ENCODE results near the gene UPB1.

The UPB1 gene

DNA sequence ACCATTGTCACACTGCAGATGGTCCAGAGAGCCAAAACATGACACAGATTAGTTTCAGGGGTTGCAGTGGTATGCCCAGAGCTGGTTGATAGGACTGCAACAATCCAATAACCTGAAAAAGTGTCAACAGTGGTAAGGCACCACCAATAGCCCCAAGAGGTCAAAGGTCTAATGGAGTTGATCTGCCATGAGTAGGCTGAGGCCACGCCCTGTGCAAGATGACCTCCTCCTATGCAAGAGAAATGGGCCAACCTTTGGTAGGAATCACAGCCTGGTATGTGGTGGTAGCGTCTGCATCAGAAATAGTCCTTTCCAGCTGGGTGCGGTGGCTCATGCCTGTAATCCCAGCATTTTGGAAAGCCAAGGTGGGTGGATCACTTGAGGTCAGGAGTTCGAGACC is 40.2 kb downstream of the UPB1 start:
- no peaks in the 10 kb centered on the region for H3K36me3 ChIP-seq (ENCODE audit: control insufficient read depth, insufficient read depth, low read length)

DNA sequence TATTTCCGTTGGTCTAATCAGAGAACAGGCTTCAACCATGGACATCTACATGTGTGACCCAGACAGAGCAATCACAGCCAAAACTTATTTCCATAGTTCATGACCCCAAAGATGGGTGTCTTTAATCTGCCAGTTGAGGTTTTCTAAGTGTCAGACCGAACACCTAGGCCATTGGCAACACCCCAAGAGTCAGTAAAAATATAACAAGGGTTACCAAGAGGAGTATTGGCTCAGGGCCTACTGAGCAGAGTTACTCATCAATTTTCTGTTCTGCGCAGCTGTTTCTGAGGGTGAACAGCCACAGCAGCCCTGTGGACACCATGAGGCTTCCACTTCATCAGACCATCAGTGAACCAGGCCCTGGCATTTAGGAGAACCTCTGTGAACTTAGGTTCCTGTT is 41.0 kb downstream of the UPB1 start:
- Histone ChIP-seq H2AFZ (no peak overlapping the region), H3K27me3 (ENCODE audit: control insufficient read depth, insufficient read depth, low read length) (no peaks in the 10 kb centered on the region), H3K9ac (no peak overlapping the region), H3K36me3 (ENCODE audit: control insufficient read depth, insufficient read depth, low read length) (no peaks in the 10 kb centered on the region), H3K4me2 (ENCODE audit: low read length) (no peak overlapping the region), H3K9me3 (ENCODE audit: control insufficient read depth, low read length) (no peaks in the 10 kb centered on the region), H3K4me3 (ENCODE audit: low read depth, low read length) (no peak overlapping the region), H3K27ac (no peak overlapping the region), H3K4me1 (no peaks in the 10 kb centered on the region), H3K79me2 (no peaks in the 10 kb centered on the region)
- TF ChIP-seq, protein P1, sequence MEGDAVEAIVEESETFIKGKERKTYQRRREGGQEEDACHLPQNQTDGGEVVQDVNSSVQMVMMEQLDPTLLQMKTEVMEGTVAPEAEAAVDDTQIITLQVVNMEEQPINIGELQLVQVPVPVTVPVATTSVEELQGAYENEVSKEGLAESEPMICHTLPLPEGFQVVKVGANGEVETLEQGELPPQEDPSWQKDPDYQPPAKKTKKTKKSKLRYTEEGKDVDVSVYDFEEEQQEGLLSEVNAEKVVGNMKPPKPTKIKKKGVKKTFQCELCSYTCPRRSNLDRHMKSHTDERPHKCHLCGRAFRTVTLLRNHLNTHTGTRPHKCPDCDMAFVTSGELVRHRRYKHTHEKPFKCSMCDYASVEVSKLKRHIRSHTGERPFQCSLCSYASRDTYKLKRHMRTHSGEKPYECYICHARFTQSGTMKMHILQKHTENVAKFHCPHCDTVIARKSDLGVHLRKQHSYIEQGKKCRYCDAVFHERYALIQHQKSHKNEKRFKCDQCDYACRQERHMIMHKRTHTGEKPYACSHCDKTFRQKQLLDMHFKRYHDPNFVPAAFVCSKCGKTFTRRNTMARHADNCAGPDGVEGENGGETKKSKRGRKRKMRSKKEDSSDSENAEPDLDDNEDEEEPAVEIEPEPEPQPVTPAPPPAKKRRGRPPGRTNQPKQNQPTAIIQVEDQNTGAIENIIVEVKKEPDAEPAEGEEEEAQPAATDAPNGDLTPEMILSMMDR (IDR thresholded peaks at IDR 0.05) = no peak

More for the DNA sequence above, 40.2 kb downstream of the UPB1 start:
- H3K27me3 ChIP-seq (ENCODE audit: control insufficient read depth, insufficient read depth, low read length) = no peaks in the 10 kb centered on the region
- H3K4me1 ChIP-seq = no peaks in the 10 kb centered on the region
- H3K9me3 ChIP-seq (ENCODE audit: control insufficient read depth, low read length) = no peaks in the 10 kb centered on the region
- no peak overlapping the region for H2AFZ ChIP-seq
- H3K9ac ChIP-seq = no peak overlapping the region
- H3K4me2 ChIP-seq (ENCODE audit: low read length) = no peak overlapping the region
- no peak overlapping the region for H3K27ac ChIP-seq
- no peak overlapping the region for H3K4me3 ChIP-seq (ENCODE audit: low read depth, low read length)
- no peaks in the 10 kb centered on the region for H3K79me2 ChIP-seq
- TF ChIP-seq, protein P1 (IDR thresholded peaks at IDR 0.05) = no peak

DNA sequence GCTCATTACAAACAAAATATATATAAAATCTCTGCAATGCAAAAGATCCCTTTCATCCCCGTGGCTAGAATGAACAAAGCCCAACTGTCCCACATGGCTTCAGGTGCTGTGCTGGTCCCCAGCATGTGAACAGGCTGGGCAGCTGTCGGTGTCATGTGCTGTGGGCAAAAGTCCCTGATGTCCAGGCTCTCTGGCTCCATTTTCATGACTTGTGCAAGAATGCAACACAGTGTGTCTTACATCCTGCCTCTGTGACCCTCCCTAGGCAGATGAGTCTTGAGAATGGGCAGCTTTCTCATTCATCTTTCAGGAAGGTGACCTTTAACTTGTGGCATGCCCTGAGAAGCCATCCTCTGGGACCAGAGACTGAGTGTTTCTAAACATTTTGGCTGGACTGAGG is 45.3 kb downstream of the UPB1 start:
- no peak overlapping the region for H3K9ac ChIP-seq
- no peaks in the 10 kb centered on the region for H3K79me2 ChIP-seq
- no peaks in the 10 kb centered on the region for H3K27me3 ChIP-seq (ENCODE audit: control insufficient read depth, insufficient read depth, low read length)
- H3K9me3 ChIP-seq (ENCODE audit: control insufficient read depth, low read length) = no peaks in the 10 kb centered on the region
- H3K4me2 ChIP-seq (ENCODE audit: low read length) = no peak overlapping the region
- H3K36me3 ChIP-seq (ENCODE audit: control insufficient read depth, insufficient read depth, low read length) = no peaks in the 10 kb centered on the region
- TF ChIP-seq, protein P1 (IDR thresholded peaks at IDR 0.05) = no peak
- H2AFZ ChIP-seq = no peak overlapping the region
- H3K4me1 ChIP-seq = no peaks in the 10 kb centered on the region
- no peak overlapping the region for H3K4me3 ChIP-seq (ENCODE audit: low read depth, low read length)
- H3K27ac ChIP-seq = no peak overlapping the region

DNA sequence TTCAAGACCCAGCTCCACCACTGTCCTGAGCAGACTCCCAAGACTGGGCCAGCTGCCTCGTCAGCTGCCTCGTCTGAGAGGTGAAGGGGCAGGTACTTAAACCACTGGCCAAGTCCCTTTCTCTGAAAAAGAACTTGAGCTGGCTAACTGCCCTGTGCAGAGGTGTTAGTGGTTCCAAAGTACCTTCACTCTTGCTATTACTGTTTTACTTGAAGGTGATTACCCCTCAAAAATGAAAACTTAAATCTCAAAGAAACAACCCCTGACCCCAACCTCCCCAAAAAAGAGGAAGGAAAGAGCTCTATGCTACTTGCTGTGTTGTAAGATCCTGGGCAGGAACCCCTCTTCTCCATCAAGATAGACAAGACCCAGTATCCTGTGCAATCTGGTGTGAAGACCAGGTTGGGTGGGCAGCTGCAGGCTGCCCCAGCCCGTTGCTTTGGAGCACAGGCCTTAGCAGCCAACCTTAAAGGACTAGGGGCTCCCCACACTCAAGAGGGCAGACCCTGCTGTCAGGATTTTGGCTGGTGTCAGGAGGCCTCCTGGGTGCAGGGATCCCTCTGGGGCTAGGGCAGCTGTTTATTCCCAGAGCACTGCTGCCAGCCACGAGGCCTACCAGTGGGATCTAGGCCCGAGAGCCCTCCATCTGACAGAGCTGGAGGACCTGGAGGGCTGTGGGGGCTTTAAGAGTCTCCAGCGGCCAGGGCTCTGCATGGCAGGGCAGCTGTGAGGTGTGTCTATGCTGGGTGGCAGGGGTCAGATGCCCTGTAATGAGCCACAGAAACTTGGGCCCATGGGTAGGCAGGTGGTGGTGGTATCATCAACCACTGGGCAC is 46.8 kb downstream of the UPB1 start:
- Histone ChIP-seq H3K4me1 (no peaks in the 10 kb centered on the region), H3K27ac (no peak overlapping the region), H3K36me3 (ENCODE audit: control insufficient read depth, insufficient read depth, low read length) (no peaks in the 10 kb centered on the region), H2AFZ (no peak overlapping the region), H3K9me3 (ENCODE audit: control insufficient read depth, low read length) (no peaks in the 10 kb centered on the region), H3K79me2 (no peaks in the 10 kb centered on the region), H3K4me3 (ENCODE audit: low read depth, low read length) (no peak overlapping the region), H3K4me2 (ENCODE audit: low read length) (no peak overlapping the region), H3K9ac (no peak overlapping the region), H3K27me3 (ENCODE audit: control insufficient read depth, insufficient read depth, low read length) (no peaks in the 10 kb centered on the region)
- TF ChIP-seq, protein P1 (IDR thresholded peaks at IDR 0.05) = no peak

DNA sequence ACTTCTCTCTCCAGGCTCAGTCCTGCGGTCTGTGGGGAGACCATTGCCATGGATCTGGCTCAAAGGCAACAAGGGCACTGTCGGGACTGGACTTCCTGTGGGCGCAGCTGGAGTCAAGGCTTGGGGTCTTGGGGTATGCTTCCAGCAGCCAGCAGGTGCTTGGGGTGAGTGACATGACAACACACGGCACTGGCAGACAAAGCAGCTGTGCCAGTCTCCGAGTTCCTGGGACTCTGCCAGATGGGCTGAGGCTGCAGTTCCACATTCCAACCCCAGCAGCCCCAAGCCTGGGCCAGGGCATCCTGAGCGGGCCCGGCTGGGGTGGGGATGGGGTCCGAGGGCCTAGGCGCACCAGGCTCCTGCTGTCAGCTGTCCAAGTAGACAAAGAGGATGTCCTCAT is 47.5 kb downstream of the UPB1 start:
- H3K4me1 ChIP-seq = no peaks in the 10 kb centered on the region
- no peak overlapping the region for H3K27ac ChIP-seq
- no peaks in the 10 kb centered on the region for H3K79me2 ChIP-seq
- TF ChIP-seq, protein P1 (IDR thresholded peaks at IDR 0.05) = no peak
- H2AFZ ChIP-seq = no peak overlapping the region
- no peaks in the 10 kb centered on the region for H3K36me3 ChIP-seq (ENCODE audit: control insufficient read depth, insufficient read depth, low read length)
- no peak overlapping the region for H3K9ac ChIP-seq
- no peak overlapping the region for H3K4me3 ChIP-seq (ENCODE audit: low read depth, low read length)
- no peaks in the 10 kb centered on the region for H3K27me3 ChIP-seq (ENCODE audit: control insufficient read depth, insufficient read depth, low read length)
- H3K9me3 ChIP-seq (ENCODE audit: control insufficient read depth, low read length) = no peaks in the 10 kb centered on the region
- no peak overlapping the region for H3K4me2 ChIP-seq (ENCODE audit: low read length)
